Measurements from ENCODE around the gene KRT4.

The KRT4 gene

DNA sequence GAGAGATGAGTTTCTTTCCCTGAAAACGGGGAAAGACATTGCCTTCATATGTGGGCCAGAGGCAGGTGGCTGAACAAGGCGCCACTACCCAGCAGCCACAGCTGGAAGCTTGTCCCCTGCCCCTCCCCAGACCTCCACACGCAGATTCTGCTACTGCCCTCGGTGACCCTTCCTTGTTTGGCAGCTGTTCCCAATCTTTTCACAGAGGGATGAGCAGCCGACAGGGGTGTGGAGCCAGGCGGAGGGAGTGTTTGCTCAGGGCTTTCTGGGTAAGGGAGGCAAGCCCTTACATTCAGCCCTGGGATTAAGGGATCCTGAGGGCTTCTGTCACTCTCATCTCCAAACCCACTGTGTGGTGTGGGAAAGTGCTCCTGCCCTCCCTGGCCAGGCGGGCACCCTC, 4.5 kb upstream of the KRT4 start:
- no peaks in the 10 kb centered on the region; the same call in none of the 2 replicates for H3K27me3 ChIP-seq (replicated peaks; ENCODE audit: control insufficient read depth, insufficient read depth, low read length)
- DNase-seq (ENCODE audit: extremely low read depth, insufficient read length), result no peak
- no peak overlapping the region for H3K4me3 ChIP-seq (replicated peaks; ENCODE audit: low read depth, low read length)
- H3K36me3 ChIP-seq (ENCODE audit: control insufficient read depth, insufficient read depth, low read length), result no peaks in the 10 kb centered on the region
- no peak for TF ChIP-seq CTCF (IDR thresholded peaks at IDR 0.05; ENCODE audit: insufficient read depth, low read length, poor library complexity, severe bottlenecking)

DNA sequence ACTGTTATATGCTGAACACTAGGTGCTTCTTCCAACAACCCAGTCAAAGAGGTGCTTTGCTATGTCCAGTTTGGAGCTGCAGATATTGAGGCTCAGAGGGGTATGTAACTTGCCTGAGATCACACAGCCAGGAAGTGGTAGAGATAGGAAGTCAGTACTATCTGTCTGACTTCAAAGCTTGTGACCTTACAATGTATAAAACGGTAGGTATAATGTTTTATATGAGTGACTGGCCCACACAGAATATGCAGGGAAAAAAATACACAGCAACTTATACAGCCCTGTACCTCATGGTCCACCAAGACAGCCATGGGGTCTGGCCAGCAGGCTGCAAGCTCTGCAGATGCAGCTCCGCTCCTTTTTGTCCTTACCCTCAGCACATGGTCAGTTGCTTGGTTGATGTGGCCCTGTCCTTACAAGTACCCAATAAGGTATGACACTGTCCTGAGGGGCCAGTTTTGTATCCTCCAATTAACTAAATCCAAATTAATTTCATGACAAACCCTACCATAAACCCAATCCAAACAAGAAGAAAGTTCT, 3.9 kb upstream of the KRT4 start:
- no peak for DNase-seq (ENCODE audit: extremely low read depth, insufficient read length)
- no peak for TF ChIP-seq CTCF (IDR thresholded peaks at IDR 0.05; ENCODE audit: insufficient read depth, low read length, poor library complexity, severe bottlenecking)
- Histone ChIP-seq H3K27me3 (replicated peaks; ENCODE audit: control insufficient read depth, insufficient read depth, low read length) (no peaks in the 10 kb centered on the region; the same call in none of the 2 replicates), H3K4me3 (replicated peaks; ENCODE audit: low read depth, low read length) (no peak overlapping the region), H3K36me3 (ENCODE audit: control insufficient read depth, insufficient read depth, low read length) (no peaks in the 10 kb centered on the region)

DNA sequence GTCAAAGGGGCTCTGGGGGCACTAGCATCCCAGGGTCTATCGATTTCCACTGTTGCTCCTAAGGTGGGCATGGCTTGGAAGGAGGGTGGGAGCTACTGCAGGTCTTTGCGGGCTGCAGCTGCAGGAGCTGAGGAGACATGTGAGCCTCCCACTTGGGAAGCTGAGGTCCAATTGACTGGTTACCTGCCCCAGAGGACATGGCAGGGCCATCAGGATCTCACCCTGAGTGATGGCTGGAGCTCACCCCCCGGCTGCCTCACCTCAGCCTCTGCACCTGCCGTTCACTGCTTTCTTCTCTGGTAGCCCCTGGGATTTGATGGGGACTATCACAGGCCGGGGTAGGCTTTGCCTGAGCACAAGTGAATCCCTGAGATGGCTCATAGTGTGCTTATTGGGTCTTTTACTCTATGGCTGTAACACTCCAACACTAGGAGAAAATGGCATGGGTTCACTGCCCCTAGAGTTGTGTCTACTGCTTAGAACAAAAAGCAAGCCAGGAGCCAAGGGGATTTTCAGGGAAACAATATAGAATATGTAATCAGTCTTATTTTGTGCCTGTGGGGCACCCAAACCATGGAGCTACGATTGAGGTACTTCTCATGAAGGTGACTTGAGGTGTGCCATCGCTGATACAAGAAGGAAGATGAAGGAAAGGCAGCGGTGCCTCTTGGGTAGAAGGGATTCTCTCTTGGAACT, 3.2 kb upstream of the KRT4 start:
- DNase-seq (ENCODE audit: extremely low read depth, insufficient read length), result no peak
- Histone ChIP-seq H3K4me3 (replicated peaks; ENCODE audit: low read depth, low read length) (no peak overlapping the region), H3K27me3 (replicated peaks; ENCODE audit: control insufficient read depth, insufficient read depth, low read length) (no peaks in the 10 kb centered on the region; the same call in none of the 2 replicates), H3K36me3 (ENCODE audit: control insufficient read depth, insufficient read depth, low read length) (no peaks in the 10 kb centered on the region)
- no peak for TF ChIP-seq CTCF (IDR thresholded peaks at IDR 0.05; ENCODE audit: insufficient read depth, low read length, poor library complexity, severe bottlenecking)

GRCh38 chr12:52815676-52816588, 2.0 kb upstream of the KRT4 start:
- DNase-seq (ENCODE audit: extremely low read depth, insufficient read length), result no peak
- no peaks in the 10 kb centered on the region; the same call in none of the 2 replicates for H3K27me3 ChIP-seq (replicated peaks; ENCODE audit: control insufficient read depth, insufficient read depth, low read length)

GRCh38 chr12:52815161-52815560, 1.2 kb upstream of the KRT4 start:
- no peaks in the 10 kb centered on the region for H3K36me3 ChIP-seq (ENCODE audit: control insufficient read depth, insufficient read depth, low read length)
- no peak overlapping the region for H3K4me3 ChIP-seq (replicated peaks; ENCODE audit: low read depth, low read length)
- no peak for DNase-seq (ENCODE audit: extremely low read depth, insufficient read length)
- H3K27me3 ChIP-seq (replicated peaks; ENCODE audit: control insufficient read depth, insufficient read depth, low read length), result no peaks in the 10 kb centered on the region; the same call in none of the 2 replicates
- no peak for TF ChIP-seq CTCF (IDR thresholded peaks at IDR 0.05; ENCODE audit: insufficient read depth, low read length, poor library complexity, severe bottlenecking)

More at GRCh38 chr12:52815676-52816588, 2.0 kb upstream of the KRT4 start:
- no peak for TF ChIP-seq CTCF (IDR thresholded peaks at IDR 0.05; ENCODE audit: insufficient read depth, low read length, poor library complexity, severe bottlenecking)
- no peak overlapping the region for H3K4me3 ChIP-seq (replicated peaks; ENCODE audit: low read depth, low read length)
- H3K36me3 ChIP-seq (ENCODE audit: control insufficient read depth, insufficient read depth, low read length), result no peaks in the 10 kb centered on the region
